ENCODE results near the gene CPLX3.

Gene CPLX3

GRCh38 chr15:74847432-74847831 is 21.0 kb downstream of the CPLX3 start:
- TF ChIP-seq REST (IDR thresholded peaks at IDR 0.05; ENCODE audit: low read depth) (no peak), USF1 (IDR thresholded peaks at IDR 0.05) (no peak), TAF1 (IDR thresholded peaks at IDR 0.05; ENCODE audit: low read depth) (no peak), YY1 (IDR thresholded peaks at IDR 0.05; ENCODE audit: low read depth) (no peak), CEBPB (IDR thresholded peaks at IDR 0.05) (no peak), EP300 (IDR thresholded peaks at IDR 0.05; ENCODE audit: borderline replicate concordance) (no peak), RAD21 (IDR thresholded peaks at IDR 0.05; ENCODE audit: low read depth) (no peak), NFIC (IDR thresholded peaks at IDR 0.05) (peak; percentile 36), TEAD4 (IDR thresholded peaks at IDR 0.05) (no peak), MAX (IDR thresholded peaks at IDR 0.05) (0 out of 2 replicates have a peak, but pooled peaks have one; percentile 22), FOXM1 (IDR thresholded peaks at IDR 0.05; ENCODE audit: borderline replicate concordance, low read depth) (no peak), CREB1 (IDR thresholded peaks at IDR 0.05; ENCODE audit: low read depth) (no peak), TCF12 (IDR thresholded peaks at IDR 0.05; ENCODE audit: low read depth) (no peak)

GRCh38 chr15:74850393-74850792 is 24.0 kb downstream of the CPLX3 start:
- TF ChIP-seq CREB1 (IDR thresholded peaks at IDR 0.05; ENCODE audit: low read depth), result no peak
- TF ChIP-seq RAD21 (IDR thresholded peaks at IDR 0.05; ENCODE audit: low read depth), result no peak
- no peak for TF ChIP-seq TCF12 (IDR thresholded peaks at IDR 0.05; ENCODE audit: low read depth)
- TF ChIP-seq YY1 (IDR thresholded peaks at IDR 0.05; ENCODE audit: low read depth), result no peak
- no peak for TF ChIP-seq EP300 (IDR thresholded peaks at IDR 0.05; ENCODE audit: borderline replicate concordance)
- TF ChIP-seq USF1 (IDR thresholded peaks at IDR 0.05), result no peak
- TF ChIP-seq EGR1 (IDR thresholded peaks at IDR 0.05), result no peak
- no peak for TF ChIP-seq CEBPB (IDR thresholded peaks at IDR 0.05)

- TF ChIP-seq RAD21 (IDR thresholded peaks at IDR 0.05; ENCODE audit: low read depth) (no peak), TCF12 (IDR thresholded peaks at IDR 0.05; ENCODE audit: low read depth) (no peak), USF1 (IDR thresholded peaks at IDR 0.05) (no peak), NFIC (IDR thresholded peaks at IDR 0.05) (no peak), REST (IDR thresholded peaks at IDR 0.05; ENCODE audit: low read depth) (no peak), TEAD4 (IDR thresholded peaks at IDR 0.05) (no peak), TAF1 (IDR thresholded peaks at IDR 0.05; ENCODE audit: low read depth) (no peak), EGR1 (IDR thresholded peaks at IDR 0.05) (no peak), CEBPB (IDR thresholded peaks at IDR 0.05) (no peak), MAX (IDR thresholded peaks at IDR 0.05) (no peak)
Measured at GRCh38 chr15:74851960-74852359, 25.5 kb downstream of the CPLX3 start.

- TF ChIP-seq TAF1 (IDR thresholded peaks at IDR 0.05; ENCODE audit: low read depth), result no peak
- no peak for TF ChIP-seq CEBPB (IDR thresholded peaks at IDR 0.05)
- no peak for TF ChIP-seq RAD21 (IDR thresholded peaks at IDR 0.05; ENCODE audit: low read depth)
- no peak for TF ChIP-seq USF1 (IDR thresholded peaks at IDR 0.05)
- no peak for TF ChIP-seq EP300 (IDR thresholded peaks at IDR 0.05; ENCODE audit: borderline replicate concordance)
- TF ChIP-seq EGR1 (IDR thresholded peaks at IDR 0.05), result no peak
- TF ChIP-seq REST (IDR thresholded peaks at IDR 0.05; ENCODE audit: low read depth), result no peak
- no peak for TF ChIP-seq YY1 (IDR thresholded peaks at IDR 0.05; ENCODE audit: low read depth)
- no peak for TF ChIP-seq TCF12 (IDR thresholded peaks at IDR 0.05; ENCODE audit: low read depth)
Measured at GRCh38 chr15:74854453-74855022, 28.1 kb downstream of the CPLX3 start.
